Thymus (tissue), 14 donors: Measurements from ENCODE around the gene ARL6IP1. TPM values are rescaled to one million over a fixed set of nuclear protein-coding genes. Genes with fewer than 3 reads are reported as not detected.

Experiments
- DNase-seq, 9 donors: peaks; one replicate each; pipeline ENCODE4 v3.0.0-alpha.2; 2013; ENCODE audit warnings: low spot score in 9 of 9, low read depth in 6 of 9, missing footprints in 1 of 9
- H3K27ac ChIP-seq, 2 donors: one replicate each; pipeline ENCODE4 v1.5.1; 2013; ENCODE audit warnings: control low read depth in 1 of 2, low read depth in 1 of 2, low read length in 1 of 2, mild to moderate bottlenecking in 1 of 2, moderate library complexity in 1 of 2
- H3K27me3 ChIP-seq, 2 donors: one replicate each; pipeline ENCODE4 v1.5.1; 2013; ENCODE audit warnings: low read length in 1 of 2; ENCODE audit not compliant: control insufficient read depth in 2 of 2, insufficient read depth in 1 of 2
- H3K36me3 ChIP-seq, 2 donors: one replicate each; pipeline ENCODE4 v1.5.1; 2013; ENCODE audit warnings: low read length in 1 of 2, mild to moderate bottlenecking in 1 of 2, moderate library complexity in 1 of 2; ENCODE audit not compliant: control insufficient read depth in 2 of 2, insufficient read depth in 2 of 2
- H3K4me1 ChIP-seq, 2 donors: one replicate each; pipeline ENCODE4 v1.5.1; 2013; ENCODE audit warnings: low read length in 2 of 2; ENCODE audit not compliant: control insufficient read depth in 2 of 2, insufficient read depth in 2 of 2
- H3K4me3 ChIP-seq, 2 donors: one replicate each; pipeline ENCODE4 v1.5.1; 2013; ENCODE audit warnings: low read length in 2 of 2, control low read depth in 1 of 2, mild to moderate bottlenecking in 1 of 2
- H3K9me3 ChIP-seq, 2 donors: one replicate each; pipeline ENCODE4 v1.5.1; 2013; ENCODE audit warnings: low read length in 1 of 2, mild to moderate bottlenecking in 1 of 2; ENCODE audit not compliant: control insufficient read depth in 2 of 2, insufficient read depth in 1 of 2
- WGBS: extraction: QIAGEN DNeasy Blood & Tissue Kit; methylation state at CpG from one replicate; pipeline ENCODE4 v1.1.7; 2013; 5-methylcytosine and 5-hydroxymethylcytosine counted together
- long read RNA-seq, 10 donors: transcript quantifications; one replicate each; lab custom pipeline, GENCODE V29; 2026
- polyA plus RNA-seq: library from polyadenylated mRNA; stranded (reverse); fragments of 200-250 nt; gene quantifications from one replicate; pipeline ENCODE4 v1.2.3, GENCODE V29; 2013
- total RNA-seq: library from RNA; stranded (reverse); fragments of 120-200 nt; gene quantifications from one replicate; pipeline ENCODE4 v1.2.4, GENCODE V29; 2013
- donor health status: healthy.

ARL6IP1 gene
- total RNA-seq (169 TPM), polyA plus RNA-seq (120 TPM)
- long read RNA-seq, donor 1, transcript ARL6IP1-201 (6 exons, 2,409 nt): major isoform, 12 of 12 reads
- long read RNA-seq, donor 1, partial matches to known transcripts: 0 of 12 reads
- long read RNA-seq, donor 1, other reads (novel, unspliced or antisense): 0 of 12 reads
- long read RNA-seq, donor 2: 0 reads
- long read RNA-seq, donor 3, transcript ARL6IP1-206 (2 exons, 806 nt): minor isoform, 7 of 212 reads
- long read RNA-seq, donor 3, transcript ARL6IP1-208 (4 exons, 778 nt): minor isoform, 7 of 212 reads
- long read RNA-seq, donor 3, transcript ARL6IP1-201 (6 exons, 2,409 nt): major isoform, 173 of 212 reads
- long read RNA-seq, donor 3, partial matches to known transcripts: 14 of 212 reads
- long read RNA-seq, donor 3, other reads (novel, unspliced or antisense): 8 of 212 reads
- long read RNA-seq, donor 4, transcript ARL6IP1-201 (6 exons, 2,409 nt): major isoform, 58 of 59 reads
- long read RNA-seq, donor 4, partial matches to known transcripts: 0 of 59 reads
- long read RNA-seq, donor 4, other reads (novel, unspliced or antisense): 0 of 59 reads
- long read RNA-seq, donor 5, transcript ARL6IP1-207 (3 exons, 581 nt): minor isoform, 6 of 242 reads
- long read RNA-seq, donor 5, transcript ARL6IP1-201 (6 exons, 2,409 nt): major isoform, 197 of 242 reads
- long read RNA-seq, donor 5, transcript ARL6IP1-206 (2 exons, 806 nt): minor isoform, 6 of 242 reads
- long read RNA-seq, donor 5, partial matches to known transcripts: 32 of 242 reads
- long read RNA-seq, donor 5, other reads (novel, unspliced or antisense): 0 of 242 reads
- long read RNA-seq, donor 6, transcript ARL6IP1-201 (6 exons, 2,409 nt): major isoform, 105 of 122 reads
- long read RNA-seq, donor 6, transcript ARL6IP1-206 (2 exons, 806 nt): minor isoform, 7 of 122 reads
- long read RNA-seq, donor 6, partial matches to known transcripts: 10 of 122 reads
- long read RNA-seq, donor 6, other reads (novel, unspliced or antisense): 0 of 122 reads
- long read RNA-seq, donor 7, transcript ARL6IP1-206 (2 exons, 806 nt): minor isoform, 7 of 180 reads
- long read RNA-seq, donor 7, transcript ARL6IP1-201 (6 exons, 2,409 nt): major isoform, 151 of 180 reads
- long read RNA-seq, donor 7, partial matches to known transcripts: 12 of 180 reads
- long read RNA-seq, donor 7, other reads (novel, unspliced or antisense): 5 of 180 reads
- long read RNA-seq, donor 8, transcript ARL6IP1-201 (6 exons, 2,409 nt): major isoform, 51 of 71 reads
- long read RNA-seq, donor 8, partial matches to known transcripts: 20 of 71 reads
- long read RNA-seq, donor 8, other reads (novel, unspliced or antisense): 0 of 71 reads
- long read RNA-seq, donor 9, transcript ARL6IP1-206 (2 exons, 806 nt): minor isoform, 12 of 106 reads
- long read RNA-seq, donor 9, transcript ARL6IP1-201 (6 exons, 2,409 nt): major isoform, 87 of 106 reads
- long read RNA-seq, donor 9, partial matches to known transcripts: 6 of 106 reads
- long read RNA-seq, donor 9, other reads (novel, unspliced or antisense): 0 of 106 reads
- long read RNA-seq, donor 10, transcript ARL6IP1-201 (6 exons, 2,409 nt): major isoform, 127 of 145 reads
- long read RNA-seq, donor 10, transcript ARL6IP1-206 (2 exons, 806 nt): minor isoform, 6 of 145 reads
- long read RNA-seq, donor 10, partial matches to known transcripts: 5 of 145 reads
- long read RNA-seq, donor 10, other reads (novel, unspliced or antisense): 0 of 145 reads

DNA sequence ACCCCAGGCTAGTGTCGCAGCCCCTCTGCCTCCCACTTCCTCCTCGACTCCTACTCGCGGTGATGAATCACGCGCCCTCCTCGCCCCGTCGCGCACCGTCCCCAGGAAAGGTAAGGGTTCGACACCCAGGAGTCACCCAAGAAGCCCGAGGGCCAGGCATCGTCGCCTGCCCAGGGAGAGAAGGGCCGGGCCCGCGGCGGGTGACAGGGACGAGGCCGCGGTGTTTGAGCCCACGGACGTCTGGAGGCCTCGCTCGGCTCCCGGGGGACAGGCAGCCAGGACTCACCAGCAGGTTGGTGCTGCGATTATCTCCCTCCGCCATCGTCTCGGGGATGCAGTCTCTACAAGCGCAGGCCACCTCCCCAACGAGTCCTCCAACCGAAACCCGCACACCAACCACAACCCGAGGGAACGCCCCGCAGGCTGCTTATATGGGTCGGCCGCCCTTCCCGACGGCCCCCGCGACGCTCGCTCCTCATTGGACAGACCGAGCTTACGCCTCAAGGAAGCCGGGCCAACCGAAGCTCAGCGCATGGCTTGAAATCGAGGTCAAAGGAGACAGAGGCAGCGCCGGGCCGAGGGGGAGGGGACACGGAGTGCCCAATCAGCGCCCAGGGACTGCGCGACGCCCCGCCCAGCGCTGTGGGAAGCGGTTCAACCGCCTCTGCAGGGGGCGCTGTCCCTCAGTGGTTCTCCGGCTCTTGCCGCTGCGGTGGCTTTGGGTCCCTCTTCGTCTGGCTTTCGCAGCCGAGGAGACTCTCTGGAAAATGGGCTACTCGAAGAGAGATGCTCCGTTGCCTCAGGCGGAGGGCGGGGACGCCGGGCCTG lies at the start of gene ARL6IP1:
Gene ARL6IP1, minus strand, starts transcription at position 405 of the 828 bp plus-strand sequence. Its CDS starts 83 bp downstream, at position 322.
- under 1% methylated on average over 77 of the region's 77 CpGs for WGBS
- Histone ChIP-seq H3K4me3 (peak within 1 kb of the TSS; percentile 75 to 87), H3K36me3 (peaks cover 3 to 12% of the 10 kb centered on the region in 2 donors), H3K9me3 (peaks cover 0 to 4% of the 10 kb centered on the region in 2 donors), H3K27me3 (no peaks in the 10 kb centered on the region), H3K27ac (peak within 1 kb of the TSS; percentile 93 to 96), H3K4me1 (peaks cover 17 to 18% of the 10 kb centered on the region in 2 donors)
- peak; percentile 92 to 99 (median 98) for DNase-seq

DNA sequence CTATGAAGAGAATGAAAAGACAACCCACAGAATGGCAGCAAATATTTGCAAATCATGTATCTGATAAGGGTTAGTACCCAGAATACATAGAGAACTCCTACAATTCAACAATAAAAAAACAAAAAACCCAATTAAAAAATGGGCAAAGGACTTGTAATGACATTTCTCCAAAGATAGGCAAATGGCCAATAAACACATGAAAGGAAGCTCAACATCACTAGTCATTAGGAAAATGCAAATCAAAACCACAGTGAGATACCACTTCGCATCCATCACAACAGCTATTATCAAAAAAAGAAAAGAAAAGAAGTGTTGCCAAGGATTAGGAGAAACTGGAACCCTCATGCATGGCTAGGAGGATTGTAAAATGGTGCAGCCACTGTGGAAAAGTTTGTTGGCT lies 45.1 kb upstream of the ARL6IP1 start:
- Histone ChIP-seq H3K27me3 (no peaks in the 10 kb centered on the region), H3K36me3 (peaks cover 74 to 81% of the 10 kb centered on the region in 2 donors), H3K9me3 (no peaks in the 10 kb centered on the region), H3K4me1 (no peaks in the 10 kb centered on the region), H3K27ac (no peak overlapping the region), H3K4me3 (no peak overlapping the region)
- WGBS: 100% methylated on average over 1 of the region's 1 CpG
- DNase-seq: no peak

GRCh38 chr16:18842565-18842964 lies 41.2 kb upstream of the ARL6IP1 start:
- DNase-seq: no peak
- Histone ChIP-seq H3K27me3 (no peaks in the 10 kb centered on the region), H3K4me3 (no peak overlapping the region), H3K36me3 (peaks cover 59 to 80% of the 10 kb centered on the region in 2 donors), H3K9me3 (no peaks in the 10 kb centered on the region), H3K27ac (no peak overlapping the region), H3K4me1 (no peaks in the 10 kb centered on the region)
- WGBS: 97% methylated on average over 6 of the region's 6 CpGs

DNA sequence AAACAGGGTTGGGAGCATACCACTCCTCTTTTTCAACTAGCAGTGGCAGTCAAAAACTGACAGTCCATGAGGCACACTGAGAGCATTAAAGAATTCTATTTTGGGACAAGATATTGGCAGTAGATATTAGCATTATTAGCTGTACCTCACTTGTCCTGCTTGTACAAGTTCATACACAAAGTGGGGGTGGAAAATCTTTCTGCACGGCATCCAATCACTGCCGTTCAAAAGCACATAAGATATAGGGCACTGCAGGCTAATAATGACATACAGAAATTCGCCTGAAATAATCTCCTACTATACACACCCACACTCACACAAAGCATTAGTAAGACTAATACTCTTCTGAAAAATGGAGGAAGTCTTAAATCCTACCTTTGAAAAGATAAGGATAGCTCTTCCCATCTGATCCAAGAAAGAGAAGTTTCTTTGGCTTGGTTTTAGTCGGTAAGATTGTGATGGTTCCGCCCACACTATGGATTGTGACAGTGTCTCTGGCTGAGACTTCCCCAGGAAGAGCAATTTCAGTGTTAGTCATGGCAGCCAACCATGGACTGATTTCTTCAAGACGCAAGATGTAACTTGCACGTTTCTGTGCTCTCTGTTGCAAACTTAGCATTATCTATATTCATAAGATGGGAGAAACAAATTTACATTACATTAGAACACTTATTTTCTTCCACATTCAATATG lies 40.6 kb upstream of the ARL6IP1 start:
- Histone ChIP-seq H3K36me3 (peaks cover 59 to 81% of the 10 kb centered on the region in 2 donors), H3K9me3 (no peaks in the 10 kb centered on the region), H3K27ac (no peak overlapping the region), H3K4me1 (no peaks in the 10 kb centered on the region), H3K4me3 (no peak overlapping the region), H3K27me3 (no peaks in the 10 kb centered on the region)
- DNase-seq: no peak
- WGBS: 99% methylated on average over 7 of the region's 7 CpGs

DNA sequence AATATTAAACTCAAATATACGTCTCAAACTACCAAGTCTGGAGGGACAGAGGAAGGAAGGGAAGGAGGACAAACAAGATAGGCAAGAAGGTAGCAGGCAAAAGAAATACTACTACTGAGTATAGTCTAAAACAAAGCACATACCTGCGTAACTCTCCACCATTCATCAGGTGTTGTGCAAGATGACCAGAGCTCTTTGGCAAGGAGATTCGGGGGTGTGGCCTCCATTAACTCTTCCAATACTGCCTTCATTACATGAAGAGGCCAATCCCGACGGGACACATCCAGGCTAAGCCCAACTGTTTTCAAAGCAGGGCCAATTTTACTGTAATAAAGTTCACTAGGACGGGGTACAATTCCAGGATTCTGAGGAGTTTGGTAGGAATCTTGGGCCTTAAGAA lies 38.2 kb upstream of the ARL6IP1 start:
- Histone ChIP-seq H3K27me3 (no peaks in the 10 kb centered on the region), H3K4me1 (no peaks in the 10 kb centered on the region), H3K4me3 (no peak overlapping the region), H3K27ac (no peak overlapping the region), H3K9me3 (no peaks in the 10 kb centered on the region), H3K36me3 (peaks cover 66 to 81% of the 10 kb centered on the region in 2 donors)
- 94% methylated on average over 6 of the region's 6 CpGs for WGBS
- DNase-seq: no peak

DNA sequence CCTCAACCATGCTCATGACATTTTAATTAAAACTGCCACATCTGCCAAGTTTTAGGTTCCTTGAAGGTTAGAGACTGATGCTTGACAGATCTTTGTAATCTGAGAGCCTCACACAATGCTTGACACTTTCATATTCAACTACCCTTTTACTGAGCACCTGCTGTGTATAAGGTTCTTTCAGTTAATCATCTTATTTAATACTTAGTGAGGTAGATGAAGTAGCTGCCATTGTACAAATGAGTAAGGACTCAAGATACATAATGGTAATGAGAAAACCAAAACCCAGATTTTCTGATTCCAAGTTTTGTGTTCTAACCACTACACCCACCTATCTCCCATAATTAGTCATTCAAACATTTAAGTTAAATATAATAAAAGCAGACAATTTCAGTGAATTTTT lies 35.4 kb upstream of the ARL6IP1 start:
- Histone ChIP-seq H3K27me3 (no peaks in the 10 kb centered on the region), H3K36me3 (peaks cover 66 to 86% of the 10 kb centered on the region in 2 donors), H3K4me1 (no peaks in the 10 kb centered on the region), H3K9me3 (no peaks in the 10 kb centered on the region), H3K4me3 (no peak overlapping the region), H3K27ac (no peak overlapping the region)
- no peak for DNase-seq

GRCh38 chr16:18834864-18835263 lies 33.5 kb upstream of the ARL6IP1 start:
- Histone ChIP-seq H3K4me1 (no peaks in the 10 kb centered on the region), H3K27me3 (no peaks in the 10 kb centered on the region), H3K9me3 (no peaks in the 10 kb centered on the region), H3K27ac (no peak overlapping the region), H3K4me3 (no peak overlapping the region), H3K36me3 (peaks cover 75 to 84% of the 10 kb centered on the region in 2 donors)
- DNase-seq: no peak
- WGBS: 88% methylated on average over 4 of the region's 4 CpGs
